HG02571 (cell line): ENCODE results near the gene RSAD1.
"Not testable (repeated sequence)": the region's sequence is repeated elsewhere in the genome, so short reads cannot be mapped to it uniquely, and the experiment has no call there.

ENCODE experiments used
- ATAC-seq: cut with Tn5 transposase; IDR thresholded peaks from one replicate; pipeline ENCODE4 v1.9.1; 2021; ENCODE audit warnings: mild to moderate bottlenecking, moderate library complexity; ENCODE audit not compliant: unreplicated experiment

Gene RSAD1

GRCh38 chr17:50471009-50471905, 7.4 kb upstream of the RSAD1 start:
- ATAC-seq, result no peak

DNA sequence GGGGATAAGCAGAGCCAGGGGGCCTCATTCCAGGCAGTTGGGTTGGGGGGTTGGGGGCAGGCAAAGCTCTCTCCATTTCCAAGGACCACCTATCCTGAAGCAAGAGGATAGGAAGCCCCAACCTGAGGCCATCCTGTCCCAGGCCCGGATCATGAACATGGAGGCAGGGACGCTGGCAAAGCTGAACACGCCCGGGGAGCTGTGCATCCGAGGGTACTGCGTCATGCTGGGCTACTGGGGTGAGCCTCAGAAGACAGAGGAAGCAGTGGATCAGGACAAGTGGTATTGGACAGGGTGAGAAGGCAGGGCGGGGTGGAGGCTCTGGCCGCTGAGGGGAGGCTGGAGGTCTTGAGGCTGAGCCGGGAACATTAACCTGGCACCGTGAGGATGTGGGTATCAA, 6.4 kb upstream of the RSAD1 start:
- ATAC-seq, result no peak

GRCh38 chr17:50472761-50473161, 5.9 kb upstream of the RSAD1 start:
- ATAC-seq, result not testable (repeated sequence)

DNA sequence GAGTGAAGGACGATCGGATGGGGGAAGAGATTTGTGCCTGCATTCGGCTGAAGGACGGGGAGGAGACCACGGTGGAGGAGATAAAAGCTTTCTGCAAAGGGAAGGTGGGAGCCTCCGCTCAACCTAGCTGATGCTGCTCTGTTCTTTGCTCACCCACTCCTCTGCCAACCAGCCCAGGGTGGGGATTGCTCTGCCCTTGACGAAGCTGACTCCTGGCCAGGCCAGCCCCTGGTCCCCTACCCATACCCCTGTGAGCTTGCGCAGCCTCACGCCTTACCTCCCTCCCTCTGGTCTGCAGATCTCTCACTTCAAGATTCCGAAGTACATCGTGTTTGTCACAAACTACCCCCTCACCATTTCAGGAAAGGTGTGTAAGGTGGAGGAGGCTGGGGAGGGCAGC, 4.8 kb upstream of the RSAD1 start:
- ATAC-seq, result no peak

DNA sequence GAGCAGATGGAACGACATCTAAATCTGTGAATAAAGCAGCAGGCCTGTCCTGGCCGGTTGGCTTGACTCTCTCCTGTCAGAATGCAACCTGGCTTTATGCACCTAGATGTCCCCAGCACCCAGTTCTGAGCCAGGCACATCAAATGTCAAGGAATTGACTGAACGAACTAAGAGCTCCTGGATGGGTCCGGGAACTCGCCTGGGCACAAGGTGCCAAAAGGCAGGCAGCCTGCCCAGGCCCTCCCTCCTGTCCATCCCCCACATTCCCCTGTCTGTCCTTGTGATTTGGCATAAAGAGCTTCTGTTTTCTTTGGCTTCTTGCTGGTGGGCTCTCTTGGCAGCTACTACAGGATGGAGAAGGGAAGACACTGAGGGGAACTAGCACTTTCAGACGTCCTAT, 4.1 kb upstream of the RSAD1 start:
- ATAC-seq, result no peak

DNA sequence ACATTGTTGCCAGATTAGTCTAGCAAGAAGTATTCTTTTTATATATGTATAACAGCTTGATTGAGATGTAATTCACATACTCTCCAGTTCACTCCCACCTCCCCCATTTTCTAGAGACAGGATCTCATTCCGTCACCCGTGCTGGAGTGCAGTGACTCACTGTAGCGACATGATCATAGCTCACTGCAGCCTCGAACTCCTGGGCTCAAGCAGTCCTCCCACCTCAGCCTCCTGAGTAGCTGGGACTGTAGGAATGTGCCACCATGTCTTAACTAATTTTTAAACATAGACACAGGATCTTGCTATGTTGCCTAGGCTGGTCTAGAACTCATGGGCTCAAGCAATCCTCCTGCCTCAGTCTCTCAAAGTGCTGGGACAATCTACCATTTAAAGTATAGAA, 3.3 kb upstream of the RSAD1 start:
- ATAC-seq, result no peak

DNA sequence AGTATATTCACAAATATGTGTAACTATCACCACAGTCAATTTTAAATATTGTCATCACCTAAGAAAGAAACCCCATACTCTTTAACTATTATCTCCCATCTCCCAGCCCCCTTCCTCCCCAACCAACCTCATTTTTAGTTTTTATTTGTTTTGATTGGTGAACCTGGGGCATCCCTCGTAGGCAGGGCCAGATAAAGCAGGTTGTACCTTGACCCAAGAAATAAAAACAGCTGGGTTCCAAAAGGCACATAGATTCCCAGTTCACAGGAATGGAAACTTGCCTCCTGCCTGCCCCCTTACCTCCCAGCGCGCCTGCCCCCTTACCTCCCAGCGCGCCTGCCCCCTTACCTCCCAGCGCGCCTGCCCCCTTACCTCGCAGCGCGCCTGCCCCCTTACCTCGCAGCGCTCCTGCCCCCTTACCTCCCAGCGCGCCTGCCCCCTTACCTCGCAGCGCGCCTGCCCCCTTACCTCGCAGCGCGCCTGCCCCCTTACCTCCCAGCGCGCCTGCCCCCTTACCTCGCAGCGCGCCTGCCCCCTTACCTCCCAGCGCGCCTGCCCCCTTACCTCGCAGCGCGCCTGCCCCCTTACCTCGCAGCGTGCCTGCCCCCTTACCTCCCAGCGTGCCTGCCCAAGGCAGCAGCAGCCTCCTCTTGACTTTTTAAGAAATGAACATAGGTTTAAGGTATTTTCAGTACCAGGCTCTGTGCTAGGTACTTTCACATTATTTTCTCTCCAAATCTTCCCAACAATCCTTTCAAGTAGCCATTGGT, 2.7 kb upstream of the RSAD1 start:
- ATAC-seq, result not testable (repeated sequence)

DNA sequence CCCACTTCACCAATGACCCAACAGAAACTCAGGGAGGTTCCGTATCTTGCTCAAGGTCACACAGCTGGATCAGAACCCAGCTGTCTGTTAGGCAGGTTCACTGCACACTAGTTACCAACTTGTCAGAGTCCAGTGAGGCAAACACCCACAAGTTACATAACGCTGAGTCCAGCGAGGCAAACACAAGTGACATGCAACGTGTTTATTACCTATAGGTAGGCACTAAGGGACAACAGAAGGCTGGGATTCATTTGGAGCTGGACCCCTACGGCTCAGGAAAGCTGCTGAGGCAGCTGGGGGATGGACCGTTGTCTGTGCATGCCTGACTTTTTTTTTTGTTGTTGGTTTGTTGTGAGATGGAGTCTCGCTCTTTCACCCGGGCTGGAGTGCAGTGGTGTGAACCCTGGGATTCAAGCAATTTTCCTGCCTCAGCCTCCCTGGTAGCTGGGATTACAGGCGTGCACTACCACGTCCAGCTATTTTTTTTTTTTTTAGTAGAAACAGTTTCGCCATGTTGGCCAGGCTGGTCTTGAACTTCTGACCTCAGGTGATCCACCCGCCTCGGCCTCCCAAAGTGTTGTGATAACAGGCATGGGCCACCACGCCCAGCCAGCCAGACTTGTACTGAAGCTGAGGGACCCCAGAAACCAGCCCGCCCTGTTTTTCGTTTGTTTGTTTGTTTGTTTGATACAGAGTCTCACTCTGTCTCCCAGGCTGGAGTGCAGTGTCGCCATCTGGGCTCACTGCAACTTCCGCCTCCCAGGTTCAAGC, 1.9 kb upstream of the RSAD1 start:
- ATAC-seq, result no peak

DNA sequence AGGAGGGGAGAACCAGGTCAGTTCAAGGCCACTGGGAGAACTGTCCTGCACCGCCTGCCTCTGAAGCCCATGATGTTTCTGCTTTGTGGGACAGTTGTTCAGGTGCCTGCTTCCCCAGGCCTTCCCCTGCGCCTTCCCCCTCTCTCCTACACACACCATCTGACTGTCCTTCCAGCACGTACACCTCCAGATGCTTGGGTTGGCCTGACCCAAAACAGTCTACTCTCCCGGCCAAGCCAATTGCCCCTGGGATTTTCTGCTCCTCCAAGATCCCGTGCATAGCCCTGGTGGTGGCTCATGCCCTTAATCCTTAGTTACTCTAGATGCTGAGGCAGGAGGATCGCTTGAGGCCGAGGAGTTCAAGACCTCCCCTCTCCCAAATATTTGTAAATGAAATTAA, 684 bp upstream of the RSAD1 start:
- no peak for ATAC-seq

DNA sequence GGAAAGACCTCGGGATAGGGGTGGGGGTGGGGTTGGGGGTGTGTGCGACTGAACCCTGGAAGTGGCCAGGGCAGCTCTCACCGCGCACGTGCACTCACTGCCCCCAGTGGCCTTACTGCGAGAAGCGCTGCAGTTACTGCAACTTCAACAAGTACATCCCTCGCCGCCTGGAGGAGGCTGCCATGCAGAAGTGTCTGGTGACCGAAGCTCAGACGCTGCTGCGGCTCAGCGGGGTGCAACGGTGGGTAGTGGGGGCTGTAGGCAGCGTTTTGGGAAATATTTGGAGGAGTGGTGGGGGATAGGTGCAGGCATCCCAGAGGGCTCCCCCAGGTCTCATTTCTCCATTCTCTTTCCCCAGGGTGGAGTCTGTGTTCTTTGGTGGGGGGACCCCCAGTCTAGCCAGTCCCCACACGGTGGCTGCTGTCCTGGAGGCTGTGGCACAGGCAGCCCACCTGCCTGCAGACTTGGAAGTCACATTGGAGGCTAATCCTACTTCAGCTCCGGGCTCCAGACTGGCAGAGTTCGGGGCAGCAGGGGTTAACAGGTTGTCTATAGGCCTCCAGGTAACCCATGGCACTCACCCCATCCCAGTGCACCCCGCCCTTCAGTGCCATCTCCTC, 972 bp downstream of the RSAD1 start:
- ATAC-seq, result no peak

GRCh38 chr17:50480142-50480764, 1.6 kb downstream of the RSAD1 start:
- no peak for ATAC-seq

DNA sequence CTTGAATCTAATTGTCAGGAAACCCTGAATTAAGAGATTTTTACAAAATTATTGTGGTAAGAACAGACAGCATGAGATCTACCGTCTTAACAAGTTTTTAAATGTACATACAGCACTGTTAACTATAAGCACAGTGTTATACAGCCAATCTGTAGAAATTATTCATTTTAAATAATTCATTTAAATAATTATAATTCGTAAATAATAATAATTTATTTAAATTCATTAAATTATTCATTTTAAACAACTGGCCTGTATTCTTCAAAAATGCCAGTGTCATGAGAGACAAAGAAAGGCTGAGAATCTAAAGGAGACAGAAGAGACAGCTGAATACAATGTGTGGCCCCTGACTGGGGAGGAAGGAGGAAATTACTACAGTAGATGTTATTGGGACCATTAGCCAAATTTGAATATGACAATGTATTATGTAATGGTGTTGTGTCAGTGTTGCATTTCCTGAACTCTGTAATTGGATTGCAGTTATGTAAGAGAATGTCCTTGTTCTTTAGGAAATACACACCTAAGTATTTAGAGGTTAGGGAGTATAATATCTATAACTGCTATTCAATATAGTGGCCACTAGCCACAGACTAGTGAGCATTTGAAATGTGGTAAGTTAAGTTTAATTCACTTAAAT, 2.3 kb downstream of the RSAD1 start:
- no peak for ATAC-seq

DNA sequence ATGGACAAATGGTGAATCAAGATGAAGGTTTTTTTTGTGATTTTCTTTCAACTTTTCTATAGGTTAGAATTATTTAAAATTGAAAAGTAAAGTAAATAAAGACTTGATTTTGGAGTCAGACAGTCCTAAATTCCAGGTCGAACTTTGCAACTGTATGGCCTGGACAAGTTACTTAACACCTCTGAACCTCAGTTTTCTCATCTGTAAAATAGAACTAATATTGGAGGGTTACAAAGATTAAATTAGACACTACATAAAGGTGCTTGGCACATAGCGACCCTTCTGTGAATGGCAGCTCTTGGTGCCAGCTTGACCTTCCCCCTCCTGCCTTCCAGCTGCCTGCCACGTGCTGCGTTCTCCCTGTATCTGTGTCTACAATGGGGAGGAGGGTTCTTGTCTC, 3.0 kb downstream of the RSAD1 start:
- ATAC-seq, result no peak

- ATAC-seq, result no peak
Measured at GRCh38 chr17:50482110-50482509, 3.5 kb downstream of the RSAD1 start.

DNA sequence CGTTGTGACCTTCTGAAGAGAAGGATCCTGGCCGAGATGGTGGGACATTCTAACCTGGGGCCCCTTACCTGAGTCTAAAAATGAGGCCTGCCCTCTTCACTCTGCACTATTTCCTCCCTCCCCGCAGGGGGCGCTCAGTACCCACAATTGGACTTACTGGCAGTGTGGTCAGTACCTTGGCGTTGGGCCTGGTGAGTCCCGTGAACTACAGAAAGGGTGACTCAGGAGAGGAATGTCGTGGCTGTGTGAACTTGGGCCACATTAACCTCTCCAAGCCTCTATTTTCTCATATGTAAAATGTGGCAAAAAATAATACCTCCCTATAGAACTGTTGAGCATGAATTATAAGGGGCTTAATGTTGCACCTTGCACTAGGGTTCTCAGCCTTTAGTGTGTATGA, 3.9 kb downstream of the RSAD1 start:
- ATAC-seq, result no peak

GRCh38 chr17:50483266-50483665, 4.6 kb downstream of the RSAD1 start:
- ATAC-seq, result no peak

DNA sequence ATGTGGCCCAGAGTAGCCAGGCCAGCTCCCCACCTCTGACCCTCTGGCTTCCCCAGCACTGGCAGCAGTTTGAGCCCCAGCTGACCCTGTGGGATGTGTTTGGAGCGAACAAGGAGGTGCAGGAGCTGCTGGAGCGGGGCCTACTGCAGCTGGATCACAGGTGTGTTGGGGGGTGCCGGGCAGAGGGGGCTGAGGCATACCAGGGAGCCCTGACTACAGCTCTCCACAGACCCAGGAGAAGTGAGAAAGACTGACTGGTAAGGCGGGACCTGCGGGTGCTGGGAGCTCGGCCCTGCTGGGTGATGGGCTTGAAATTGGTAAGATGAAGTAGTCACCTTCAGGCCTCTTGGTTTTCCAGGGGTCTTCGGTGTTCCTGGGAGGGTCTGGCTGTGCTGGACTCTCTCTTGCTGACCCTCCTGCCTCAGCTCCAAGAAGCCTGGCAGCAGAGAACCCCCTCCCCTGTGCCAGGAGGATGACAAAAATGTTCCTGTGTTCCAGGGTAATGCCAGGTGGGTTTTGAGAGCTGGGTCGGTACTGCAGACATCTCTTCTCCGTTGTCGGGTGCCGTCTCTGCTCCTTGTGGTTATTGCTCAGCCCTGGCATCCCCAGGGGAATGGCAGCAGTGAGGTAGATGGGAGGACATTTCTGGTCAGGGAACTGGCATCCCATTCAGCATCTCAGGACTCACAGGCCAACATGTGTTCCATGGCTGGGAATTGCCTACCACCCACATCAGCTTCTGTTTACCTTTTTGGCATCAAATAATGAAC, 5.9 kb downstream of the RSAD1 start:
- no peak for ATAC-seq

DNA sequence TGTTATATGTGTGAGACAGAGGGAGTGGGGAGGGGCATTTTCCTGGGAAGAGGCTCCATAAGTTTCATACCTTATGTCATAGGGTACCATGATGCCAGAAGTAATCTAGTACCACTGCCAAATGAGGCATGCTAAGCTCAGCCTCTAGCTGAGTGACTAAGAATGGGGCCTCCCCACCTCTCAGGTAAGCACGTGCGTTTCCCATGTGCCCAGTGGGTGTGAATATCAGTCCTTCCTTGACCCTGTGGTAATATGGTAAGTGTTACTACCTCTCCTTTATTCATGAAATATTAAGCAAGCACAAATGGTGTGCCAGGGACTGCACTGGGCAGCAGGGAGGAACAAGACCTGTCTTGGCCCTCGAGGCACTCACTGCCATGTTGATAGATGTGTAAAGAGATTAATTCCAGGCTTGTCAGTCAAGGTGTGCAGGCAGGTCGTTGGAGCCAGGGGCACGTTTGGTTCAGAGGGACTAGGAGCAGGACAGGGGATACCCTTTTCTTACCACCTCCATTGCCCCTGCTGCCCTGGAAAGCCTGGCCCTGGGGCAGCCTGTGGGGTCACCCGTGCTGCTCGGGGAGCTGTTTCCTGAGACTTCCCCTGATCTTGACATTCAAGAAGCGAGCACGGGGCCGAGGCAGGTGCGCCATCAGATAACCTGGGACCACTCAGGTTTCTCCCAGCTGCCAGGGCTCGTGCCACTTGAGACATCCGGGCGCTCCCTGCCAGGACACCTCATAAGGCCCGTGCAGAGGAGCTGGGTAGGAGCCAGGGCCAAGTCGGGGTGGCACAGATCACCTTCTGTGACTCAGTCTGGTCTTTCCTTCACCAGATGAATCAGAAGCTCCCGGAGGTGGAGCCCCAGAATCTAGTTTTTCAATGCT, 8.8 kb downstream of the RSAD1 start:
- no peak for ATAC-seq
